GM19324 (cell line): ENCODE measurements around the gene ASB13.

Experiments
- ATAC-seq: cut with Tn5 transposase; IDR thresholded peaks from one replicate; pipeline ENCODE4 v1.9.1; 2021; ENCODE audit warnings: mild to moderate bottlenecking, moderate library complexity; ENCODE audit not compliant: unreplicated experiment, low FRiP score

ASB13 gene

DNA sequence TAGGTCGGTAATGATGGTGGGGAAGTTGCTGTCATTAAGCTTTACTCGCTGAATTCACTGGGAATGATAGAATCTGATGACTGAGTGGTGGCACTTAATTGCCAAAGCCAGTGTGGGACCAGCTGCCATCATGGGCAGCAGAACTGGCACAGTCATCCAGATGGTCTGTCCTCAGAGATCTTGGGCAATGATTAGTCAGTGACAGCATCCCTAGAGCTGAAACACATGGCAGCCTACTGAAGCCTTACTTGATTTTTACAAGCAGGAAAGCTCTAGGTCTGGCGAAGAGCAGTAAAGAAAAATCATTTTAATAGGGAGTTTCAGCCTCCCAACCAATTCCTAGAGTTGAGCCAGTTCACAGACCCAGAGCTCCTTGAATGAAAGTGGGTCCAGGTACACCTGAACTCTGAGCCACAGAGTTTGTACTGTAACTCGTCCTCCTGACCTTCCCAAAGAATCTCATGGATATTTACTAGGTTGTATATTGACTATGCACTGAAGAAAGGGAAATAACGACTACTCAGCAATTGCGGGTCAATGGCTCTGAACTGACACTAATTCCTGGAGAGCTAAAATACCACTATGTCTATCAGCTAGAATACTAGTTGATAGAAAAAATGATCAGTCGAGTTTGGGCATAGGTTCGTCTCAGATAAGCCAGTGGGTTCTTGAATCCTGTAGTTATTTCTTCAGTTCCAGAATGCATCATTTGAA lies 4.4 kb upstream of the ASB13 start:
- no peak for ATAC-seq

GRCh38 chr10:5669604-5670003 lies 3.2 kb upstream of the ASB13 start:
- no peak for ATAC-seq

- ATAC-seq, result no peak
Measured at GRCh38 chr10:5668429-5668828, 2.0 kb upstream of the ASB13 start.

DNA sequence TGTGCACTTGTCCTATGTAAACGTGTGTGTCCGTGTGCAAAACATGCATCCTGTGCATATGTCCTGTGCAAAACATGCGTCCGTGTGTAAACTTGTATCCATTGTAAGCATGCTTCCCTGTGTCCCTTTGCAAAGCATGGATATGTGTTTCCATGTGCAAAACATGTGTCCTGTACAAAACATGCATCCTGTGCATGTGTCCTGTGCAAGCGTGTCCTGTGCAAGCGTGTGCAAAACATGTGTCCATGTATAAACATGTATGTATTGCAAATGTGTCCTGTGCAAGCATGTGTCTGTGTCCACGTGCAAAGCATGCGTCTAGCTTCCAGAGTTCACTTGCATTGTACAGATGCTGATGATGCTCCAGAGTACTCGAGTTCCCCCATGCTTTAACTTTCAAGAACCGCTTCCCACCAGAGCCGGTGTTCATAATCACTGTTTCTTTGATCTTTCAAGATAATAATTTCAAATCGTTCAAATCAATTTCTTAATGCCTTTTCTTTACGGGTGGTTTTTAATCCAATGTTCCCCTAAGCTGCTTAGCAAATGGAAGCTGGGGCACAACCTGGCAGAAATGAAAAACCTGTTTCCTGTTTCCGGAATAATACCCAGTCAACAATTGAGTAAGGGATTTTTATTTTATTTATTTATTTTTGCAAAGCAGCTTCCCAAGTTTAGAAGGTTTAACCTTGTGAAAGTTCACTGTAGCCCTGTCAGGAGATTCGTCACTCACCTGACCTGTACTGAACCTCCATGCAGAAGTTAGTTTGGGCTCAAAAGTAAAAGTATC lies 641 bp upstream of the ASB13 start:
- no peak for ATAC-seq

- ATAC-seq, result no peak
Measured at GRCh38 chr10:5665373-5666007, 905 bp downstream of the ASB13 start.

GRCh38 chr10:5663692-5664427 lies 2.5 kb downstream of the ASB13 start:
- no peak for ATAC-seq

GRCh38 chr10:5662708-5663579 lies 3.5 kb downstream of the ASB13 start:
- no peak for ATAC-seq

- no peak for ATAC-seq
Measured at GRCh38 chr10:5661043-5661442, 5.4 kb downstream of the ASB13 start.

DNA sequence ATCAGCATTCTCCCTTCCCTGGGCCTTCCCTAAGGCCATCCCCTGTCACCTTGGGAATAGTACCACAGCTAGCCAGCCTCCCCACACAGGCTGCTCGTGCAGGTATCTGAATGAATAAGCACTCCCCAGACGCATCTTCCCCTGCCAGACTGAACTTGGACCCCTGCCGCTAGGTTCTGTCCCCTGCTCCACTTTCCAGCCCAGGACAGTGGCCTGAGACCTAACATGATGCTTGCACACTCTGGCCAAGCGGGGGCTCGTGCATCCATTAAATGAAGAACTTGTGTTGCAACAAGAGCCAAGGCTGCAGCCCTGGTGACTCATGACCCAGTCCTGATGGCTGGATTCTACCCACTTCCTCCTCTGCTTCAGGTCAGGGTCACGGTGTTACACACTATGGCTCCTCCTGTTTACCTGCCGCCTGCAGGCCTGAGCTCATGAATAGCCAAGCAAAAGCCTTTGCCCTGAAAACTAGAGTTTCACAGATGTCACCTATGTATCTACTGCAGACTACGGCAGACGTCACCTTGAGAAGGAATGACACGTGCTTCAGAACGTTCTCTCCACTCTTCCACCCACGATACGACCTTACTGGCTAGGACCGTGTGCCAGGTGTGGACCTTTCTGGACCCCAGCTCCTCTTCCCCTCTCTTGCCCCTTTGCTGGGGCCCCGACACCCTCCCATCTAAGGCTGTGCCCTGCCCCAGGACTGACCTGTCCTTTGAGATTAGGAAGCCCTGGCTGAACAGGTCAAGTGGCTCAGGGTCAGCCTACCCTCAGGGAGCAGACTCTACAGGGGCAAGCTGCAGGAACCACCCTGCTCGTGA lies 6.5 kb downstream of the ASB13 start:
- ATAC-seq, result no peak

DNA sequence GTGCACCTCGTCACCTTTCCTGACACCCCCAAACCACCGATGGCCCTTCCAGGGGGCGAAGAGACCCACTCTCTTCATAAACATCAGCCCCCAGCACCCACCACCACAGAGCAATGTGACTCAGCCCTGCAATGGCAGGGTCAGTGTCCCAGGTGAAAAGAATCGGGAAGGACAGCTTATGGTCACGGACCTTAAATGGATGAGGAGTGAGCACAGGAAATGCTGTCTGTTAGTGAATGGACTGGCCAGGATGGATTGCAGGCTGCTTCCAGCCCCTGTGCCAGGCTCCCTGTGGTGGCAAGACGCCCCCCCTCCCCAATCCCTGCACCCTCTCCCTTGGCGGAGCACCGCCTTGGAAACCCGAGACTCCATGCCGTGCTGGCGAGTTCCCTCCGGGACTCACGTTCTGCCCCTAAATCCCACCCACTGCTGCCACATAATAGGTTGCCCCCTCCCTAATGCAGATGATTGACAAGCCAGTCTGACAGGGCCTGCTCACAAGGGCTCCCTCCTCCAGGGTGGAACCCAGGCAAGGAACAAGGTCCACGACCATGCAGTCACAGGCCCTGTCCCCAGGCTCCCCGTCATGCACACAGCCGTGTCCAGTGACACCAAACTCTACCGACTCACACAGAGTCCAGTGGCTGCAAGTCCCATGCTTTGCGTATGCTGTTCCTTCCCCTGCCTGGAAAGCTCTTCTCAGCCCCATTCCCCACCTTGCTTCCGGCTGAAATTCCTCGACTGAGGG lies 7.3 kb downstream of the ASB13 start:
- ATAC-seq, result no peak

- ATAC-seq, result no peak
Measured at GRCh38 chr10:5656737-5657579, 9.4 kb downstream of the ASB13 start.

- ATAC-seq, result no peak
Measured at GRCh38 chr10:5655121-5655520, 11.3 kb downstream of the ASB13 start.

DNA sequence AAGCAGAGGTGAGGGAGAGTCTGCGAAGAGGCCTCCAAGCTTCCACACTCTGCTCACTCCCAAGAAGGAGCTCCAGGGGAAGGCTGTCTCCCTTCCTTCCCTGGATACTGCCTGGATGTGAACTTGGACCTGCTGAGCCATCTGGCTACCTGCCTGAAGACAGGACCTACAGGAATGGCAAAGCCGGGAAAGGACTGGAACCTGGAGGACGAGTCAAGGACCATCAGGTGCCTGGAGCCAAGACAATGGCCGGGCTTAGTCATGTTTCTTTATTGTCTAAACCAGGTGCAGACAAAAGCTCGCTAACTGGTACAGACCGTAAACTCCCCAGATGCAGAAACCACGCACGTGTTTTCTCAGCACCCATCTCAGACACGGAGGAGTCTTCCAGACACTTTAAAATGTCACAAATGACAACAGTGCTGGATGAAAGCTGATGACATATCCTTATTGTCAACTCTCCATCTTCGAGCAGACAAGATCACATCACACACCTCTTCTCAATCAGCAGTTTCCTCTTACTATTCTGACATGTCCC lies 12.1 kb downstream of the ASB13 start:
- ATAC-seq, result no peak

GRCh38 chr10:5652746-5653145 lies 13.6 kb downstream of the ASB13 start:
- no peak for ATAC-seq

GRCh38 chr10:5651388-5651764 lies 15.0 kb downstream of the ASB13 start:
- no peak for ATAC-seq

GRCh38 chr10:5650664-5651387 lies 15.6 kb downstream of the ASB13 start:
- ATAC-seq, result no peak

GRCh38 chr10:5649746-5650145 lies 16.6 kb downstream of the ASB13 start:
- ATAC-seq, result no peak
